Testis (tissue), 3 donors: Measurements from ENCODE around the gene LARGE1. TPM values are rescaled to one million over a fixed set of nuclear protein-coding genes. Genes with fewer than 3 reads are reported as not detected.

ENCODE experiments used
- DNase-seq: peaks from one replicate; pipeline ENCODE4 v3.0.0-alpha.2; 2019
- H3K27ac ChIP-seq, 2 donors: fragments of 200-600 bp; sonication (generic); one replicate each; pipeline ENCODE4 v1.5.1; 2019
- H3K27me3 ChIP-seq: fragments of 200-600 bp; sonication (generic); one replicate; pipeline ENCODE4 v1.5.1; 2019
- H3K36me3 ChIP-seq: fragments of 200-600 bp; sonication (generic); one replicate; pipeline ENCODE4 v1.5.1; 2017; ENCODE audit warnings: low read depth; ENCODE audit errors: missing control alignments
- H3K4me1 ChIP-seq: fragments of 200-600 bp; sonication (generic); one replicate; pipeline ENCODE4 v1.5.1; 2019
- H3K4me3 ChIP-seq, 2 donors: fragments of 200-600 bp; sonication (generic); one replicate each; pipeline ENCODE4 v1.5.1; 2017 to 2019
- H3K9me3 ChIP-seq: fragments of 200-600 bp; sonication (generic); one replicate; pipeline ENCODE4 v1.5.1; 2017
- CTCF ChIP-seq, 3 experiments: fragments of 450-650 bp in 2 of 3; fragments of 200-600 bp in 1 of 3; sonication (generic) in 1 of 3; IDR thresholded peaks; one replicate each; pipeline ENCODE4 v1.5.1; 2016 to 2019; ENCODE audit warnings: antibody characterized with exemption in 3 of 3, mild to moderate bottlenecking in 2 of 3, moderate library complexity in 1 of 3
- POLR2A ChIP-seq: fragments of 450-650 bp; IDR thresholded peaks from one replicate; pipeline ENCODE4 v1.6.1; 2017; ENCODE audit warnings: antibody characterized with exemption, mild to moderate bottlenecking, moderate library complexity
- WGBS, 2 donors: methylation state at CpG; one replicate each; pipeline ENCODE4 v1.1.5; 2018; 5-methylcytosine and 5-hydroxymethylcytosine counted together
- intact Hi-C: fragments of 100-400 bp; cut with DNase I; formaldehyde crosslinking; loops from one replicate; pipeline ENCODE4 v1.15.1; 2023; ENCODE audit warnings: low total_unique reads
- polyA plus RNA-seq: library from polyadenylated mRNA; stranded (reverse); fragments of 350-450 nt; fragmentation: Illumina TruSeq; extraction: RNeasy Lipid Tissue Mini Kit (QIAGEN cat#74804); gene quantifications from one replicate; pipeline ENCODE4 v1.2.3, GENCODE V29; 2014; ENCODE audit warnings: low read depth, low replicate concordance; ENCODE audit not compliant: insufficient read depth
- total RNA-seq, 2 donors: library from RNA; depleted of rRNA; stranded (reverse); fragments of >200 nt; gene quantifications; one replicate each; pipeline ENCODE4 v1.2.3, GENCODE V29; 2016

Gene LARGE1
- total and polyA plus RNA-seq, 3 donors from 2014 or later = 19.5 to 27.3 (median 21.8) TPM

GRCh38 chr22:33400891-33401290 lies 519.4 kb downstream of the LARGE1 start:
- no peaks in the 10 kb centered on the region for H3K27me3 ChIP-seq
- no peaks in the 10 kb centered on the region for H3K4me1 ChIP-seq
- no peak overlapping the region for H3K4me3 ChIP-seq
- H3K9me3 ChIP-seq = no peaks in the 10 kb centered on the region
- H3K36me3 ChIP-seq = no peaks in the 10 kb centered on the region
- H3K27ac ChIP-seq = no peak overlapping the region
- DNase-seq = no peak
- 70 to 78% methylated on average over 5 of the region's 5 CpGs for WGBS, 2 donors
- TF ChIP-seq CTCF (IDR thresholded peaks at IDR 0.05) = no peak
- TF ChIP-seq POLR2A = no peak
- intact Hi-C loops = no loop called here

- H3K27me3 ChIP-seq = no peaks in the 10 kb centered on the region
- H3K4me1 ChIP-seq = no peaks in the 10 kb centered on the region
- no peak for TF ChIP-seq POLR2A
- TF ChIP-seq CTCF (IDR thresholded peaks at IDR 0.05) = no peak
- no peak overlapping the region for H3K4me3 ChIP-seq
- no peak for DNase-seq
- intact Hi-C loops = no loop called here
- WGBS, 2 donors = 90% methylated on average over 9 of the region's 9 CpGs
- H3K9me3 ChIP-seq = no peaks in the 10 kb centered on the region
- no peak overlapping the region for H3K27ac ChIP-seq
- no peaks in the 10 kb centered on the region for H3K36me3 ChIP-seq
Observed at GRCh38 chr22:33400061-33400840, 520.0 kb downstream of the LARGE1 start.

GRCh38 chr22:33397381-33397907 lies 522.8 kb downstream of the LARGE1 start:
- Histone ChIP-seq H3K4me3 (no peak overlapping the region), H3K36me3 (no peaks in the 10 kb centered on the region), H3K27me3 (no peaks in the 10 kb centered on the region), H3K9me3 (no peaks in the 10 kb centered on the region), H3K4me1 (no peaks in the 10 kb centered on the region), H3K27ac (no peak overlapping the region)
- intact Hi-C loops = no loop called here
- DNase-seq = no peak
- WGBS, 2 donors = 96 to 97% methylated on average over 4 of the region's 4 CpGs
- TF ChIP-seq POLR2A (no peak), CTCF (IDR thresholded peaks at IDR 0.05) (no peak)

- DNase-seq = no peak
- Histone ChIP-seq H3K36me3 (no peaks in the 10 kb centered on the region), H3K4me1 (no peaks in the 10 kb centered on the region), H3K27me3 (no peaks in the 10 kb centered on the region), H3K4me3 (no peak overlapping the region), H3K9me3 (no peaks in the 10 kb centered on the region), H3K27ac (no peak overlapping the region)
- whole genome bisulfite sequencing, 2 donors = 53 to 67% methylated on average over 6 of the region's 6 CpGs
- intact Hi-C loops = no loop called here
- TF ChIP-seq CTCF (IDR thresholded peaks at IDR 0.05) (no peak), POLR2A (no peak)
Observed at GRCh38 chr22:33393432-33393831, 526.8 kb downstream of the LARGE1 start.

- no peaks in the 10 kb centered on the region for H3K27me3 ChIP-seq
- no peak overlapping the region for H3K27ac ChIP-seq
- H3K4me1 ChIP-seq = no peaks in the 10 kb centered on the region
- no peak for TF ChIP-seq CTCF (IDR thresholded peaks at IDR 0.05)
- TF ChIP-seq POLR2A = no peak
- no peak for DNase-seq
- H3K9me3 ChIP-seq = no peaks in the 10 kb centered on the region
- H3K4me3 ChIP-seq = no peak overlapping the region
- H3K36me3 ChIP-seq = no peaks in the 10 kb centered on the region
- intact Hi-C loops = no loop called here
Observed at GRCh38 chr22:33391298-33391697, 529.0 kb downstream of the LARGE1 start.
